ENCODE results near the gene CCDC198.
A peak's percentile ranks its signal among the peaks of the same experiment; 100 is the strongest.

The CCDC198 gene

GRCh38 chr14:57464008-57464730 lies 29.5 kb downstream of the CCDC198 start:
- Histone ChIP-seq H3K79me2 (ENCODE audit: control insufficient read depth, low read length) (no peaks in the 10 kb centered on the region), H3K4me2 (ENCODE audit: low read length) (peak overlapping the region; percentile 41), H3K27me3 (ENCODE audit: control insufficient read depth, low read length) (no peaks in the 10 kb centered on the region), H4K20me1 (ENCODE audit: control insufficient read depth, insufficient read depth, low read depth, low read length) (no peaks in the 10 kb centered on the region), H3K27ac (ENCODE audit: low read depth, low read length) (peak overlapping the region; percentile 22), H3F3A (ENCODE audit: control insufficient read depth, insufficient read depth) (no peaks in the 10 kb centered on the region), H3K9me3 (ENCODE audit: control insufficient read depth, insufficient read depth, low read length) (no peaks in the 10 kb centered on the region), H3K9me2 (replicated peaks; ENCODE audit: control insufficient read depth, low read length) (no peaks in the 10 kb centered on the region; the same call in 1 of the 2 replicates), H3K36me3 (ENCODE audit: control insufficient read depth, low read length) (no peaks in the 10 kb centered on the region), H3K4me1 (ENCODE audit: control insufficient read depth, low read length) (peaks cover 18% of the 10 kb centered on the region), H3K4me3 (ENCODE audit: low read length) (peak overlapping the region; percentile 2)
- TF ChIP-seq EZH2phosphoT487 (IDR thresholded peaks at IDR 0.05; ENCODE audit: borderline replicate concordance, low read length) = no peak

GRCh38 chr14:57462551-57462950 lies 31.1 kb downstream of the CCDC198 start:
- no peaks in the 10 kb centered on the region for H3K9me3 ChIP-seq (ENCODE audit: control insufficient read depth, insufficient read depth, low read length)
- no peaks in the 10 kb centered on the region for H3F3A ChIP-seq (ENCODE audit: control insufficient read depth, insufficient read depth)
- peaks cover 18% of the 10 kb centered on the region for H3K4me1 ChIP-seq (ENCODE audit: control insufficient read depth, low read length)
- no peaks in the 10 kb centered on the region for H3K36me3 ChIP-seq (ENCODE audit: control insufficient read depth, low read length)
- H3K4me2 ChIP-seq (ENCODE audit: low read length) = no peak overlapping the region
- no peak overlapping the region for H3K4me3 ChIP-seq (ENCODE audit: low read length)
- TF ChIP-seq CTCF (IDR thresholded peaks at IDR 0.05; ENCODE audit: low read depth, low read length, poor library complexity, severe bottlenecking) = no peak
- no peak for TF ChIP-seq EZH2phosphoT487 (IDR thresholded peaks at IDR 0.05; ENCODE audit: borderline replicate concordance, low read length)
- H3K79me2 ChIP-seq (ENCODE audit: control insufficient read depth, low read length) = no peaks in the 10 kb centered on the region
- no peaks in the 10 kb centered on the region for H4K20me1 ChIP-seq (ENCODE audit: control insufficient read depth, insufficient read depth, low read depth, low read length)
- no peaks in the 10 kb centered on the region for H3K27me3 ChIP-seq (ENCODE audit: control insufficient read depth, low read length)
- no peak overlapping the region for H3K27ac ChIP-seq (ENCODE audit: low read depth, low read length)
- no peaks in the 10 kb centered on the region for H3K9me2 ChIP-seq (replicated peaks; ENCODE audit: control insufficient read depth, low read length)

GRCh38 chr14:57461777-57462320 lies 31.8 kb downstream of the CCDC198 start:
- Histone ChIP-seq H4K20me1 (ENCODE audit: control insufficient read depth, insufficient read depth, low read depth, low read length) (no peaks in the 10 kb centered on the region), H3K27ac (ENCODE audit: low read depth, low read length) (no peak overlapping the region), H3K9me2 (replicated peaks; ENCODE audit: control insufficient read depth, low read length) (no peaks in the 10 kb centered on the region), H3K36me3 (ENCODE audit: control insufficient read depth, low read length) (no peaks in the 10 kb centered on the region), H3K4me1 (ENCODE audit: control insufficient read depth, low read length) (peaks cover 18% of the 10 kb centered on the region), H3K4me2 (ENCODE audit: low read length) (no peak overlapping the region), H3K79me2 (ENCODE audit: control insufficient read depth, low read length) (no peaks in the 10 kb centered on the region), H3K4me3 (ENCODE audit: low read length) (no peak overlapping the region), H3K27me3 (ENCODE audit: control insufficient read depth, low read length) (no peaks in the 10 kb centered on the region), H3K9me3 (ENCODE audit: control insufficient read depth, insufficient read depth, low read length) (no peaks in the 10 kb centered on the region), H3F3A (ENCODE audit: control insufficient read depth, insufficient read depth) (no peaks in the 10 kb centered on the region)
- TF ChIP-seq EZH2phosphoT487 (IDR thresholded peaks at IDR 0.05; ENCODE audit: borderline replicate concordance, low read length) (no peak), CTCF (IDR thresholded peaks at IDR 0.05; ENCODE audit: low read depth, low read length, poor library complexity, severe bottlenecking) (no peak)

GRCh38 chr14:57435923-57436322 lies 57.7 kb downstream of the CCDC198 start:
- H4K20me1 ChIP-seq (ENCODE audit: control insufficient read depth, insufficient read depth, low read depth, low read length) = no peaks in the 10 kb centered on the region
- no peaks in the 10 kb centered on the region for H3K27me3 ChIP-seq (ENCODE audit: control insufficient read depth, low read length)
- H3K36me3 ChIP-seq (ENCODE audit: control insufficient read depth, low read length) = no peaks in the 10 kb centered on the region
- H3K4me2 ChIP-seq (ENCODE audit: low read length) = no peak overlapping the region
- H3K27ac ChIP-seq (ENCODE audit: low read depth, low read length) = no peak overlapping the region
- no peaks in the 10 kb centered on the region for H3K79me2 ChIP-seq (ENCODE audit: control insufficient read depth, low read length)
- no peak overlapping the region for H3K4me3 ChIP-seq (ENCODE audit: low read length)
- no peaks in the 10 kb centered on the region for H3F3A ChIP-seq (ENCODE audit: control insufficient read depth, insufficient read depth)
- no peaks in the 10 kb centered on the region for H3K4me1 ChIP-seq (ENCODE audit: control insufficient read depth, low read length)
- H3K9me2 ChIP-seq (replicated peaks; ENCODE audit: control insufficient read depth, low read length) = no peaks in the 10 kb centered on the region
- no peak for TF ChIP-seq CTCF (IDR thresholded peaks at IDR 0.05; ENCODE audit: low read depth, low read length, poor library complexity, severe bottlenecking)
- no peak for TF ChIP-seq EZH2phosphoT487 (IDR thresholded peaks at IDR 0.05; ENCODE audit: borderline replicate concordance, low read length)
- H3K9me3 ChIP-seq (ENCODE audit: control insufficient read depth, insufficient read depth, low read length) = no peaks in the 10 kb centered on the region

All from DOHH2 (cell line).